Naive thymus-derived CD8-positive, alpha-beta T cell (primary cell): Measurements from ENCODE around the gene ILDR2. TPM values are rescaled to one million over a fixed set of nuclear protein-coding genes. Genes with fewer than 3 reads are reported as not detected.

Experiments used
- ATAC-seq, 2 donors: fragments of 150-1000 bp; cut with Tn5 transposase in 1 of 2; sonication (Bioruptor Pico), chemical (Tn5 transposase) in 1 of 2; 1 replicate in 1 of 2; 2 replicates in 1 of 2; pipeline ENCODE4 v1.10.0; 2021; ENCODE audit warnings: mild to moderate bottlenecking in 2 of 2, moderate library complexity in 2 of 2
- POLR2A ChIA-PET: fragments of 350-600 bp; sonication (Branson Sonifier 250); formaldehyde crosslinking; loops from one replicate; lab custom pipeline; 2021; ENCODE audit warnings: antibody characterized with exemption; lab: Charles Lee
- DNase-seq, 10 donors: peaks; one replicate each; pipeline versions ENCODE4 v3.0.0 to v3.0.0-alpha.2; 2020 to 2022
- H3K27ac Mint-ChIP-seq, 10 donors: one replicate each; pipeline ENCODE4 v1.8.0; 2020 to 2022; ENCODE audit warnings: mild to moderate bottlenecking in 10 of 10, mixed read lengths in 10 of 10, moderate library complexity in 4 of 10, inconsistent platforms in 1 of 10
- H3K27me3 Mint-ChIP-seq, 5 donors: one replicate each; pipeline ENCODE4 v1.8.0; 2021 to 2022; ENCODE audit warnings: mixed read lengths in 5 of 5
- H3K36me3 Mint-ChIP-seq, 3 donors: one replicate each; pipeline ENCODE4 v1.8.0; 2020 to 2022; ENCODE audit warnings: mixed read lengths in 3 of 3, mild to moderate bottlenecking in 2 of 3, inconsistent platforms in 1 of 3
- H3K4me1 Mint-ChIP-seq, 4 donors: one replicate each; pipeline ENCODE4 v1.8.0; 2021 to 2022; ENCODE audit warnings: mixed read lengths in 4 of 4
- H3K4me3 Mint-ChIP-seq, 10 donors: one replicate each; pipeline ENCODE4 v1.8.0; 2020 to 2022; ENCODE audit warnings: mild to moderate bottlenecking in 10 of 10, mixed read lengths in 10 of 10, moderate library complexity in 6 of 10, inconsistent platforms in 1 of 10
- H3K9me3 Mint-ChIP-seq, 9 donors: one replicate each; pipeline ENCODE4 v1.8.0; 2020 to 2022; ENCODE audit warnings: mixed read lengths in 9 of 9, mild to moderate bottlenecking in 3 of 9, inconsistent platforms in 1 of 9, moderate library complexity in 1 of 9
- polyA plus RNA-seq, 3 donors: library from polyadenylated mRNA; unstranded; fragments of 300-500 nt; fragmentation: Illumina TruSeq; gene quantifications; one replicate each; pipeline ENCODE4 v1.2.3, GENCODE V29; 2021
- total RNA-seq, 8 experiments: library from RNA in 2 of 8; stranded (reverse) in 2 of 8; gene quantifications; one replicate each; pipeline ENCODE4 v1.2.3 and lab custom pipeline; 2021 to 2026

ILDR2 gene
- total and polyA plus RNA-seq, 5 experiments from 2014 or later = 0.08 to 0.22 (median 0.21) TPM; not detected in 2

- H3K27me3 Mint-ChIP-seq = no peaks in the 10 kb centered on the region
- no peaks in the 10 kb centered on the region for H3K9me3 Mint-ChIP-seq
- H3K27ac Mint-ChIP-seq = peak overlapping the region in 1 of 10 donors; percentile 93
- no peak for ATAC-seq
- H3K36me3 Mint-ChIP-seq = peaks cover 0 to 12% (median 0%) of the 10 kb centered on the region in 3 donors
- peak overlapping the region in 8 of 10 donors; percentile 19 to 89 (median 52) for H3K4me3 Mint-ChIP-seq
- POLR2A ChIA-PET = no interaction called here
- H3K4me1 Mint-ChIP-seq = peaks cover 24 to 70% (median 66%) of the 10 kb centered on the region in 4 donors
- no peak for DNase-seq
Observed at GRCh38 chr1:166874464-166874863, 100.9 kb downstream of the ILDR2 start.

- H3K36me3 Mint-ChIP-seq = peaks cover 0 to 44% (median 0%) of the 10 kb centered on the region in 3 donors
- ATAC-seq (no peak), DNase-seq (no peak)
- H3K27me3 Mint-ChIP-seq = no peaks in the 10 kb centered on the region
- POLR2A ChIA-PET = no interaction called here
- peaks cover 22 to 66% (median 55%) of the 10 kb centered on the region in 4 donors for H3K4me1 Mint-ChIP-seq
- no peaks in the 10 kb centered on the region for H3K9me3 Mint-ChIP-seq
- no peak overlapping the region for H3K4me3 Mint-ChIP-seq
- peak overlapping the region in 1 of 10 donors; percentile 59 for H3K27ac Mint-ChIP-seq
Observed at GRCh38 chr1:166870584-166870983, 104.8 kb downstream of the ILDR2 start.

GRCh38 chr1:166869318-166870099 lies 105.8 kb downstream of the ILDR2 start:
- Mint-ChIP-seq H3K9me3 (no peaks in the 10 kb centered on the region), H3K4me1 (peaks cover 17 to 59% (median 45%) of the 10 kb centered on the region in 4 donors), H3K4me3 (no peak overlapping the region), H3K27me3 (no peaks in the 10 kb centered on the region), H3K27ac (peak overlapping the region in 4 of 10 donors; percentile 6 to 54 (median 23)), H3K36me3 (peaks cover 0 to 54% (median 0%) of the 10 kb centered on the region in 3 donors)
- POLR2A ChIA-PET = no interaction called here
- ATAC-seq (peak in 1 of 2 donors; percentile 14), DNase-seq (no peak)

GRCh38 chr1:166868639-166869038 lies 106.7 kb downstream of the ILDR2 start:
- Mint-ChIP-seq H3K36me3 (peaks cover 0 to 62% (median 1%) of the 10 kb centered on the region in 3 donors), H3K9me3 (no peaks in the 10 kb centered on the region), H3K4me3 (no peak overlapping the region), H3K4me1 (peaks cover 20 to 59% (median 40%) of the 10 kb centered on the region in 4 donors), H3K27ac (peak overlapping the region in 2 of 10 donors; percentile 43 to 79), H3K27me3 (no peaks in the 10 kb centered on the region)
- DNase-seq (no peak), ATAC-seq (no peak)
- POLR2A ChIA-PET = no interaction called here

- no peaks in the 10 kb centered on the region for H3K27me3 Mint-ChIP-seq
- DNase-seq = no peak
- no peak for ATAC-seq
- peak overlapping the region in 1 of 10 donors; percentile 19 for H3K27ac Mint-ChIP-seq
- H3K4me1 Mint-ChIP-seq = peaks cover 12 to 35% (median 18%) of the 10 kb centered on the region in 4 donors
- H3K4me3 Mint-ChIP-seq = no peak overlapping the region
- POLR2A ChIA-PET = no interaction called here
- H3K36me3 Mint-ChIP-seq = peaks cover 0 to 85% (median 8%) of the 10 kb centered on the region in 3 donors
- no peaks in the 10 kb centered on the region for H3K9me3 Mint-ChIP-seq
Observed at GRCh38 chr1:166865926-166866325, 109.4 kb downstream of the ILDR2 start.

GRCh38 chr1:166859597-166859996 lies 115.7 kb downstream of the ILDR2 start:
- no peaks in the 10 kb centered on the region for H3K27me3 Mint-ChIP-seq
- H3K4me3 Mint-ChIP-seq = no peak overlapping the region
- H3K36me3 Mint-ChIP-seq = peaks cover 11 to 97% (median 11%) of the 10 kb centered on the region in 3 donors
- peaks cover 1 to 19% (median 5%) of the 10 kb centered on the region in 4 donors for H3K4me1 Mint-ChIP-seq
- ATAC-seq (no peak), DNase-seq (no peak)
- peak overlapping the region in 9 of 10 donors; percentile 3 to 70 (median 51) for H3K27ac Mint-ChIP-seq
- no peaks in the 10 kb centered on the region for H3K9me3 Mint-ChIP-seq
- POLR2A ChIA-PET = no interaction called here

GRCh38 chr1:166858726-166859419 lies 116.5 kb downstream of the ILDR2 start:
- ATAC-seq = no peak
- POLR2A ChIA-PET = no interaction called here
- Mint-ChIP-seq H3K27me3 (no peaks in the 10 kb centered on the region), H3K36me3 (peaks cover 11 to 97% (median 11%) of the 10 kb centered on the region in 3 donors), H3K4me3 (no peak overlapping the region), H3K9me3 (no peaks in the 10 kb centered on the region), H3K27ac (peak overlapping the region in 9 of 10 donors; percentile 4 to 70 (median 30)), H3K4me1 (peaks cover 1 to 17% (median 7%) of the 10 kb centered on the region in 4 donors)
- DNase-seq = no peak

Other genes starting within 250 kb of the ILDR2 start
- 10 to 100 TPM; 41.3 to 42.3 TPM for gene POGK, start 136.1 kb downstream of the ILDR2 start, total RNA-seq
- 10 to 100 TPM; 13.9 to 23.0 (median 15.1) TPM for gene POGK, start 136.1 kb downstream of the ILDR2 start, polyA plus RNA-seq
- 10 to 100 TPM; 16.6 to 18.1 TPM for gene TADA1, start 99.3 kb downstream of the ILDR2 start, total RNA-seq
- 10 to 100 TPM; 12.8 to 15.1 (median 15.0) TPM for gene TADA1, start 99.3 kb downstream of the ILDR2 start, polyA plus RNA-seq
- not detected for gene MAEL, start 13.7 kb upstream of the ILDR2 start, total RNA-seq
- gene MAEL, start 13.7 kb upstream of the ILDR2 start, polyA plus RNA-seq = not detected
- 10 to 100 TPM; 13.4 to 14.0 TPM for gene GPA33, start 114.8 kb upstream of the ILDR2 start, total RNA-seq
- gene GPA33, start 114.8 kb upstream of the ILDR2 start, polyA plus RNA-seq = 1 to 10 TPM; 8.0 to 10.0 (median 9.1) TPM
- gene STYXL2, start 118.5 kb upstream of the ILDR2 start, total RNA-seq = not detected
- not detected for gene STYXL2, start 118.5 kb upstream of the ILDR2 start, polyA plus RNA-seq
- 10 to 100 TPM; 19.7 to 22.9 TPM for gene POU2F1, start 245.3 kb upstream of the ILDR2 start, total RNA-seq
- gene POU2F1, start 245.3 kb upstream of the ILDR2 start, polyA plus RNA-seq = 1 to 10 TPM; 5.0 to 9.8 (median 8.1) TPM